ENCODE results near the gene HOXB4.

DNA sequence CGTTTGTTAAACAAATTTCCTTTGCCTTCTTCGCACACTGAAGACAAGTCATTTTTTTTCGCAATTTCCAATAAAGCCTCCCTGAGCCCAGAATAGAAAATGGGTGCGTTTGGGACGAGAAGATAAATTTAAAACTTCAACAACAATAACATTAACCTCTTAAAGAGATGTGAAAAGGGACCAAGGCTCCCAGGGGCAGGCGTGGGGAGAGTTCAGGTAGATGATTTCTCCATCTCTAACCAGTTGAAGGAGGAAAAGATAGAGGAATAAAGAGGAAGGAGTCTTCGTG lies 1.3 kb upstream of the HOXB4 start:
- no peak for TF ChIP-seq CTCF (IDR thresholded peaks at IDR 0.05)
- no peak for TF ChIP-seq POLR2A (IDR thresholded peaks at IDR 0.05)

All from Peyer's patch (tissue), 4 donors.